Parathyroid adenoma (tissue), 2 donors: ENCODE data around the gene HAGHL.

Experiments
- H2AFZ ChIP-seq: fragments of 300-600 bp; sonication (generic); one replicate; pipeline ENCODE4 v1.7.0; 2017; ENCODE audit warnings: antibody characterized with exemption, mild to moderate bottlenecking
- H3K27ac ChIP-seq: fragments of 300-600 bp; sonication (generic); one replicate; pipeline ENCODE4 v1.7.0; 2017
- H3K27me3 ChIP-seq: fragments of 300-600 bp; sonication (generic); one replicate; pipeline ENCODE4 v1.7.0; 2017; ENCODE audit warnings: low read length; ENCODE audit not compliant: control insufficient read depth, insufficient read depth
- H3K36me3 ChIP-seq: fragments of 300-600 bp; sonication (generic); one replicate; pipeline ENCODE4 v1.7.0; 2017; ENCODE audit warnings: low read length; ENCODE audit not compliant: control insufficient read depth, insufficient read depth
- H3K4me1 ChIP-seq: fragments of 300-600 bp; sonication (generic); one replicate; pipeline ENCODE4 v1.7.0; 2017; ENCODE audit warnings: control low read depth
- H3K4me2 ChIP-seq: fragments of 300-600 bp; sonication (generic); one replicate; pipeline ENCODE4 v1.7.0; 2017; ENCODE audit warnings: low read length
- H3K4me3 ChIP-seq: fragments of 300-600 bp; sonication (generic); one replicate; pipeline ENCODE4 v1.7.0; 2017; ENCODE audit warnings: low read depth, low read length
- H3K79me2 ChIP-seq: fragments of 300-600 bp; sonication (generic); one replicate; pipeline ENCODE4 v1.7.0; 2017; ENCODE audit warnings: control low read depth
- H3K9ac ChIP-seq: fragments of 300-600 bp; sonication (generic); one replicate; pipeline ENCODE4 v1.7.0; 2017; ENCODE audit warnings: mild to moderate bottlenecking
- H3K9me3 ChIP-seq: fragments of 300-600 bp; sonication (generic); one replicate; pipeline ENCODE4 v1.7.0; 2017; ENCODE audit warnings: low read length; ENCODE audit not compliant: control insufficient read depth
- TF ChIP-seq, protein P1 (sequence below): fragments of 300-600 bp; sonication (generic); IDR thresholded peaks from one replicate; pipeline ENCODE4 v1.7.0; 2017; ENCODE audit warnings: antibody characterized with exemption, mild to moderate bottlenecking
- donor health status: primary hyperparathyroidism.

The HAGHL gene

GRCh38 chr16:681746-682427 is 45.0 kb upstream of the HAGHL start:
- Histone ChIP-seq H2AFZ (no peak overlapping the region), H3K36me3 (no peaks in the 10 kb centered on the region), H3K27me3 (no peaks in the 10 kb centered on the region), H3K79me2 (peaks cover 8% of the 10 kb centered on the region), H3K4me1 (peaks cover 9% of the 10 kb centered on the region), H3K4me2 (peak overlapping the region; percentile 11), H3K4me3 (peak overlapping the region; percentile 77), H3K9me3 (no peaks in the 10 kb centered on the region), H3K27ac (peak overlapping the region; percentile 79), H3K9ac (no peak overlapping the region)
- TF ChIP-seq, protein P1, sequence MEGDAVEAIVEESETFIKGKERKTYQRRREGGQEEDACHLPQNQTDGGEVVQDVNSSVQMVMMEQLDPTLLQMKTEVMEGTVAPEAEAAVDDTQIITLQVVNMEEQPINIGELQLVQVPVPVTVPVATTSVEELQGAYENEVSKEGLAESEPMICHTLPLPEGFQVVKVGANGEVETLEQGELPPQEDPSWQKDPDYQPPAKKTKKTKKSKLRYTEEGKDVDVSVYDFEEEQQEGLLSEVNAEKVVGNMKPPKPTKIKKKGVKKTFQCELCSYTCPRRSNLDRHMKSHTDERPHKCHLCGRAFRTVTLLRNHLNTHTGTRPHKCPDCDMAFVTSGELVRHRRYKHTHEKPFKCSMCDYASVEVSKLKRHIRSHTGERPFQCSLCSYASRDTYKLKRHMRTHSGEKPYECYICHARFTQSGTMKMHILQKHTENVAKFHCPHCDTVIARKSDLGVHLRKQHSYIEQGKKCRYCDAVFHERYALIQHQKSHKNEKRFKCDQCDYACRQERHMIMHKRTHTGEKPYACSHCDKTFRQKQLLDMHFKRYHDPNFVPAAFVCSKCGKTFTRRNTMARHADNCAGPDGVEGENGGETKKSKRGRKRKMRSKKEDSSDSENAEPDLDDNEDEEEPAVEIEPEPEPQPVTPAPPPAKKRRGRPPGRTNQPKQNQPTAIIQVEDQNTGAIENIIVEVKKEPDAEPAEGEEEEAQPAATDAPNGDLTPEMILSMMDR = no peak

DNA sequence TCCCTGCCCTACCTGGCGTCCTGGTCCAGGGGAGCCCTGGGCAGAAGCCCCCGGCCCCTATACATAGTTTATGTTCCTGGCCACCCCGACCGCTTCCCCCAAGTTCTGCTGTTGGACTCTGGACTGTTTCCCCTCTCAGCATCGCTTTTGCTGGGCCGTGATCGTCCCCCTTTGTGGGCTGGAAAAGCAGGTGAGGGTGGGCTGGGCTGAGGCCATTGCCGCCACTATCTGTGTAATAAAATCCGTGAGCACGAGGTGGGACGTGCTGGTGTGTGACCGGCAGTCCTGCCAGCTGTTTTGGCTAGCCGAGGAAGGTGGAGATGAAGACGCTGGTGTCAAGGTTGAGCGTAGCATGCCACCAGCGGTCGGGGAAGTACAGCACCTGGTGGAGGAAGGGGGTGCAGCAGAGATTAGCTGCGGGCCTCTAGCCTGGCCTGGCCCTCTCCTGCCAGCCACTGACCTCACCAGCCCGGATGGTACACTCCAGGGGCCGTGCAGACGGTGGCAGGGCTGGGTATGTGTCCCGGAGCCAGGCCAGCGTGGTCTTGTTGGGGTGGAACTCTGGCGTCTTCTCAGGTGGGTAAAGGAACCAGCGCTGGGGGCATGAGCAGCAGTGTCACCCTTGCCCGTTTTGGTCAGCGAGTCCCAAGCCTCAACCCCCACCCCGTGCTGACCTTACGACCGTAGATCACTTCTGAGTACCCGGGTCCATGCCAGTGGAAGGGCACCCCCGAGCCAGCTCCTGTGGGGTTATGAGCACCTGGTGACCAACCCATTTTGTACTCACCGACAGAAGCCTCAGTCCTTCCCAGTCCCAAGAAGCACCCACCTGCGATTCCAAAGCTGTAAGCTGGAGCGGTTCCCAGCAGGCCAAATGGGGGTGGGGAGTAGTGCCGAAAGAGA is 44.2 kb upstream of the HAGHL start:
- Histone ChIP-seq H3K36me3 (no peaks in the 10 kb centered on the region), H2AFZ (no peak overlapping the region), H3K27me3 (no peaks in the 10 kb centered on the region), H3K27ac (no peak overlapping the region), H3K4me2 (peak overlapping the region; percentile 76), H3K4me3 (no peak overlapping the region), H3K9me3 (no peaks in the 10 kb centered on the region), H3K4me1 (peaks cover 9% of the 10 kb centered on the region), H3K79me2 (peaks cover 8% of the 10 kb centered on the region), H3K9ac (no peak overlapping the region)
- TF ChIP-seq, protein P1 = no peak

- no peaks in the 10 kb centered on the region for H3K36me3 ChIP-seq
- H3K4me2 ChIP-seq = peak overlapping the region; percentile 76
- peak overlapping the region; percentile 38 for H3K4me3 ChIP-seq
- H2AFZ ChIP-seq = no peak overlapping the region
- H3K4me1 ChIP-seq = peaks cover 9% of the 10 kb centered on the region
- TF ChIP-seq, protein P1 = no peak
- H3K27me3 ChIP-seq = no peaks in the 10 kb centered on the region
- peaks cover 8% of the 10 kb centered on the region for H3K79me2 ChIP-seq
- H3K9ac ChIP-seq = no peak overlapping the region
- peak overlapping the region; percentile 39 for H3K27ac ChIP-seq
- no peaks in the 10 kb centered on the region for H3K9me3 ChIP-seq
Measured at GRCh38 chr16:683396-684070, 43.4 kb upstream of the HAGHL start.

DNA sequence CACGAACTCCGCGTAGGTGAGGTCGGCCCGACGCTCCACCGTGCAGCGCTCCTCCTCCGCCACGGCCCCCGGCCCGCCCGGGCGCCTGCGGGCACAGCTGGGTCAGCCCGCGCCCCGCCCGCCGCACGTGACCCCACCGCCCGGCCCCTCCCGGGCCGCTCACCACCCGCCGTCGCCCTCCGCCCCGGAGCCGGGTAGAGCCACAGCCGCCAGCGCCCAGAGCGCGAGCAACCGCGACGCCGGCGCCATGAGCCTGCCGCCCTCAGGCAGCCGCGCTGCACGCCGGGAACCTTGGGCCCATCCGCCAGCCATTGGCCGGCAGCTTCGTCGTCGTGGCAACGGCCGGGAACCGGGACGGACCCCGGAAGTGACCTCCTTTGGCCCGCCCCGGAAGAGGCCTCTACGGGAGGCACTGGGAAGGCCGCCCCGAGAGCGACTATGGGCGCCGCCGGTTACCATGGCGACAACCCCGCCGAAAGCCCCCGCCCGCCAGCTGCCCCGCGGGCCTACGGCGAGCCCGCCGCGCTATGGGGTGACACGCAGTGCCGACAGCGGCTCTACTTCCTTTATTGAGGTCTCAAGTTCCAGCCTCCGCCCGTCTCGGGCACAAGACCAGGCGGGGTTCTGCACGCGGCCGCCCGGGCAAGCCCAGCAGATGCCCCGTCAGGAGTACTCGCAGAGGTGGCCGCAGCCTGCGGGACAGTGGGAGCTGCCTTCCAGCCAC is 42.7 kb upstream of the HAGHL start, which contains the start of gene JMJD8:
JMJD8 (minus strand) TSS at position 264 of the 724 bp plus-strand sequence; CDS start at position 249, 15 bp downstream.
- Histone ChIP-seq H3K4me2 (peak within 1 kb of the TSS; percentile 96), H3K4me3 (peak within 1 kb of the TSS; percentile 68), H3K9ac (no peak within 1 kb of the TSS), H3K36me3 (no peaks in the 10 kb centered on the region), H3K27ac (peak within 1 kb of the TSS; percentile 78), H2AFZ (peak within 1 kb of the TSS; percentile 95), H3K79me2 (peaks cover 8% of the 10 kb centered on the region), H3K9me3 (no peaks in the 10 kb centered on the region), H3K4me1 (peaks cover 13% of the 10 kb centered on the region), H3K27me3 (no peaks in the 10 kb centered on the region)
- TF ChIP-seq, protein P1 = no peak
